HEK293T (cell line): Measurements from ENCODE around the gene WWOX.

ENCODE experiments used
- ARNT ChIP-seq: fragments of 450-650 bp; IDR thresholded peaks from 2 replicates; pipeline ENCODE4 v1.6.1; 2017; ENCODE audit warnings: mild to moderate bottlenecking
- BHLHE40 ChIP-seq: fragments of 450-650 bp; IDR thresholded peaks from 2 replicates; pipeline ENCODE4 v1.6.1; 2016; ENCODE audit warnings: mild to moderate bottlenecking, moderate library complexity, borderline replicate concordance
- CTBP1 ChIP-seq: fragments of 450-650 bp; IDR thresholded peaks from 2 replicates; pipeline ENCODE4 v1.6.1; 2016; ENCODE audit warnings: borderline replicate concordance
- ELF4 ChIP-seq: fragments of 450-650 bp; IDR thresholded peaks from 2 replicates; pipeline ENCODE4 v1.6.1; 2017; ENCODE audit warnings: antibody characterized with exemption
- FOXA1 ChIP-seq: fragments of 450-650 bp; IDR thresholded peaks from 2 replicates; pipeline ENCODE4 v1.6.1; 2016; ENCODE audit warnings: mild to moderate bottlenecking
- FOXK2 ChIP-seq: fragments of 450-650 bp; IDR thresholded peaks from 2 replicates; pipeline ENCODE4 v1.6.1; 2016; ENCODE audit warnings: mild to moderate bottlenecking
- FOXM1 ChIP-seq: fragments of 450-650 bp; IDR thresholded peaks from 2 replicates; pipeline ENCODE4 v1.6.1; 2017; ENCODE audit warnings: mild to moderate bottlenecking, borderline replicate concordance
- HDGF ChIP-seq: fragments of 450-650 bp; IDR thresholded peaks from 2 replicates; pipeline ENCODE4 v1.6.1; 2017; ENCODE audit warnings: antibody characterized with exemption, borderline replicate concordance
- L3MBTL2 ChIP-seq: fragments of 450-650 bp; conservative IDR thresholded peaks from 2 replicates; pipeline ENCODE4 v1.6.1; 2016; ENCODE audit warnings: mild to moderate bottlenecking
- LEF1 ChIP-seq: fragments of 450-650 bp; IDR thresholded peaks from 2 replicates; pipeline ENCODE4 v1.6.1; 2017; ENCODE audit warnings: mild to moderate bottlenecking, borderline replicate concordance
- NFRKB ChIP-seq: fragments of 450-650 bp; IDR thresholded peaks from 2 replicates; pipeline ENCODE4 v1.6.1; 2016; ENCODE audit warnings: mild to moderate bottlenecking, moderate library complexity
- SP1 ChIP-seq: fragments of 450-650 bp; IDR thresholded peaks from 2 replicates; pipeline ENCODE4 v1.6.1; 2017
- SUZ12 ChIP-seq: fragments of 450-650 bp; IDR thresholded peaks from 2 replicates; pipeline ENCODE4 v1.6.1; 2016; ENCODE audit warnings: mild to moderate bottlenecking
- TARDBP ChIP-seq: fragments of 450-650 bp; IDR thresholded peaks from 2 replicates; pipeline ENCODE4 v1.6.1; 2016

DNA sequence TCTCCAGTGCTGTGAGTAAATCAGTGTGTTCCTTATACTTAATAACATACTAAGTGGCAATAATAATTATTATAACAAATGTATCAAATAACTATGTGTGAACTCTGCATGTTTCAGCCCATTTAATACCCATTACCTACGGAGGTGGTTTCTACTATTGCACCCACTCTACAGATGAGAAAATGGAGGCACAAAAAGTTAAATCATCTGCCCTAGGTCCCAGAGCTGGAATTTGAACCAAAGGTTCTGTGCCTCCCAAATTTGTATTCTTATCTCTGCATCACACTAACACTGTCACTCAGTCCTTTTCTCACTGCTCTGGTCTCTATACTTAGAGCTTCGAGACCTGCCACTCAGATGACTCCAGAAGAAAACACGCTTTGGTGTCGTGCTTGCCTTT, 1084.1 kb downstream of the WWOX start:
- no peak for TF ChIP-seq TARDBP
- TF ChIP-seq FOXA1, result no peak
- no peak for TF ChIP-seq HDGF
- no peak for TF ChIP-seq FOXK2
- TF ChIP-seq LEF1, result no peak
- TF ChIP-seq SP1, result no peak
- no peak for TF ChIP-seq SUZ12
- TF ChIP-seq L3MBTL2, result no peak
- TF ChIP-seq BHLHE40, result no peak
- no peak for TF ChIP-seq NFRKB
- TF ChIP-seq FOXM1, result no peak
- TF ChIP-seq ARNT, result no peak
- no peak for TF ChIP-seq ELF4
- no peak for TF ChIP-seq CTBP1
